WI38 (cell line): ENCODE data around the gene SPCS3.
"Not testable (repeated sequence)": the region's sequence is repeated elsewhere in the genome, so short reads cannot be mapped to it uniquely, and the experiment has no call there.

ENCODE experiments used
- H3K4me3 ChIP-seq: 2 replicates; pipeline ENCODE4 v1.5.1; 2011; ENCODE audit warnings: low read depth, mild to moderate bottlenecking, control low read depth, low read length
- TF ChIP-seq, protein P1 (sequence below): IDR thresholded peaks from 2 replicates; pipeline ENCODE4 v1.5.1; 2012; ENCODE audit warnings: low read depth, mild to moderate bottlenecking, control low read depth, low read length

Gene SPCS3

DNA sequence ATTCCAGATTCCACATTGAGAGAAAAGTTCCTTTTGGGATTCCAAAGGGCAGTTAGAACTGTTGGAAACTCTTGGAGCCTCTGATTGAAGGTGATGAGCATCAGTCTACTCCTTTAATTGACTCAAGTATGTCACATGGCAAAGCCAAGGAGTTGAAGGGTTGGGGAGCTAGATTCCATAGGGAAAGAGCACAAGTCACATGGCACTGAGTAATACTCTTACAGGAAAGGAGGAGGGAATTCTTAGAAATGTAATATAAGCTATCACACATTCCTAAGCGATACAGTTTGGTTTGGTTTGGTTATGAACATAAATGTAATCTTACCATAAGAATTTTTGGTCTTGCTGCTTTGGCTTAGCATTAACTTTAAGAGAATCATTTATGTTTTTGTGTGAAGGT, 15.7 kb downstream of the SPCS3 start:
- H3K4me3 ChIP-seq, result no peak overlapping the region
- TF ChIP-seq, protein P1, sequence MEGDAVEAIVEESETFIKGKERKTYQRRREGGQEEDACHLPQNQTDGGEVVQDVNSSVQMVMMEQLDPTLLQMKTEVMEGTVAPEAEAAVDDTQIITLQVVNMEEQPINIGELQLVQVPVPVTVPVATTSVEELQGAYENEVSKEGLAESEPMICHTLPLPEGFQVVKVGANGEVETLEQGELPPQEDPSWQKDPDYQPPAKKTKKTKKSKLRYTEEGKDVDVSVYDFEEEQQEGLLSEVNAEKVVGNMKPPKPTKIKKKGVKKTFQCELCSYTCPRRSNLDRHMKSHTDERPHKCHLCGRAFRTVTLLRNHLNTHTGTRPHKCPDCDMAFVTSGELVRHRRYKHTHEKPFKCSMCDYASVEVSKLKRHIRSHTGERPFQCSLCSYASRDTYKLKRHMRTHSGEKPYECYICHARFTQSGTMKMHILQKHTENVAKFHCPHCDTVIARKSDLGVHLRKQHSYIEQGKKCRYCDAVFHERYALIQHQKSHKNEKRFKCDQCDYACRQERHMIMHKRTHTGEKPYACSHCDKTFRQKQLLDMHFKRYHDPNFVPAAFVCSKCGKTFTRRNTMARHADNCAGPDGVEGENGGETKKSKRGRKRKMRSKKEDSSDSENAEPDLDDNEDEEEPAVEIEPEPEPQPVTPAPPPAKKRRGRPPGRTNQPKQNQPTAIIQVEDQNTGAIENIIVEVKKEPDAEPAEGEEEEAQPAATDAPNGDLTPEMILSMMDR, result no peak

DNA sequence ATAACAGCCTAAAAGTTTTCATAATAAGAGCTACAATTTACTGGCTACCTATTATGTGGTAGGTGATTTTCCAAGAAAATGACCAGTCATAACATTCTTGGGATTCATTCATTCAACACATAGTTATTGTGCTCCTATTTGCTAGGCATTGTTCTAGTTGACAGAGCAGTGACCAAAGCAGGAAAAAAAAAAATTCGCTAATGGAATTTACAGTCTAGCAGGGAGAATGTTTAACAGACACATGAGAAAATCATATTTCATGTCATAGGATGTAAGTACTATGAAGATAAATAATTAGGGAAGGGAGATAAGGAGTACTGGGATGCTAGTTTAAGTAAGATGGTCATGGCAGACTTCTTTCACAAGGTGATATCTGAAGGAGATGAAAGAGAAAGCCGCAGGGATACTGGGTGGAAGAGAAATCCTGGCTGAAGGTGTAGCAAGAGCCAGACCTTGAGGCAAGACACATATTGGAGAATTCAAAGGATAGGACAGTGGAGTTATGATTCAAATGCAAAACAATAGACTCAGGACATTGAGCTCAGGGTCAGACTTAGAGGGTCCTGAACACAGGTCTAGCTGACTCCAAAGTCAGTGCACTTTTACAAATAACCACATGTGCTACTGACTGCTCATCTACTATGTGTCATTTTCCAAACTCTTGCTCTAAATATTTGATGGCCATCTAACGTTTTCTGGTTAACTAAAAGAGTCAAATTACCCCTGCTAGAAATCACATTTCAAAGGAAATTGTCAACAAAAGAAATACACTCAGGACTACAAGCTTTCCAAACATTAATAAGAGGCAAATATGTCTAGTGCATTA, 20.4 kb downstream of the SPCS3 start:
- TF ChIP-seq, protein P1, result no peak

DNA sequence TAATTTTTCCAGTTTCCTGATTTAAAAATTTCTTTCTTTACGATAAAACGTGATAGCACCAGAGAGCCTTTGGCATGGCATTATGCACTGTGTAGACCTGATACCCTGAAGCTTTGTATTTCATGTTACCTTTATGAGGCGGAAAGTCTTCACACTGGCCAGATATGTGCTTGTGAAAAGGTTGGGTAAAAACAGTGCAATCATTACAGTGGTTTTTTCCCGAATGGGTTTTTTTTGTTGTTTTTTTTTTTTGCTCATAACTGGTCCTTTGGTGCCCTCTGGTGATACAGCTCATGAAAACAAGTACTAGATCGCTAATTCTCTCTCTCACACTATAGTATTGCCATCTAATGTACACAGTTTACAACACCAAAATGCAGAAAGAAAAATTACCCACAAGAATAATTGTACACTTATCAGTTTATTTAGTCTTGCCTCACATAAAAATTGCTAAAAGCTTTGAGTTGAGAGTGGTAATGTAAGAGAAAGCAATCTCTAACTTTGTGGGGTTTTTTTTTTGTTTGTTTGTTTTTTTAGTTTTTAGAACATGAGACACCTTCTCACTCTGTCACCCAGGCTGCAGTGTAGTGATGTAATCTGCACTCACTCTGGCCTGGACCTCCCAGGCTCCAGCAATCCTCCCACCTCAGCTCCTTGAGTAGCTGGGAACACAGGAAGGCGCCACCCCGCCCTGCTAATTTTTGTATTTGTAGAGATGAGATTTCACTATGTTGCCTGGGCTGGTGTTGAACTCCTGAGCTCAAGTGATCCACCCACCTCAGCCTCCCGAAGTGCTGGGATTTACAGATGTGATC, 21.3 kb downstream of the SPCS3 start:
- H3K4me3 ChIP-seq, result no peak overlapping the region
- TF ChIP-seq, protein P1, result peak; percentile 39; the same call in 1 of the 2 replicates

More for the DNA sequence above, 20.4 kb downstream of the SPCS3 start:
- H3K4me3 ChIP-seq, result no peak overlapping the region

DNA sequence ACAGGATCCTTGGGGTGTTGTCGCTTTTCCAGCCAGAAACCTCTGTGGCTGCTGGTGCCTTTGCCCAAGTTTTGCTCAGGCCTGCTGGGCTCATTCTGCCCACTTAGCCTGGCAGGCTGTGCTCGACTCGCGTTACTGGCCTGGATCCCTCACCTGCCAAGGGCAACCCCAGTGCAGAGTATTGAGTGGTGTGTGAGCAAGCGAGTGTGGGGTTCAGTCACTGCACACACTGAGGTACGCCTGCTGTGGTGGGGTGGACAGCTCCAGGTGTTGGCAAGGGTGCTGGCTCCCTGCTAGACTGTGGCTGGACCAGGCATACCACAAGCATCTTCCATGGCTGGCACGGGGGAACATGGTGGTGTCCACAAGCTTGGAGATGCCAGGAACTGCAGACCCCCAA, 22.6 kb downstream of the SPCS3 start:
- TF ChIP-seq, protein P1, result no peak
- H3K4me3 ChIP-seq, result no peak overlapping the region

DNA sequence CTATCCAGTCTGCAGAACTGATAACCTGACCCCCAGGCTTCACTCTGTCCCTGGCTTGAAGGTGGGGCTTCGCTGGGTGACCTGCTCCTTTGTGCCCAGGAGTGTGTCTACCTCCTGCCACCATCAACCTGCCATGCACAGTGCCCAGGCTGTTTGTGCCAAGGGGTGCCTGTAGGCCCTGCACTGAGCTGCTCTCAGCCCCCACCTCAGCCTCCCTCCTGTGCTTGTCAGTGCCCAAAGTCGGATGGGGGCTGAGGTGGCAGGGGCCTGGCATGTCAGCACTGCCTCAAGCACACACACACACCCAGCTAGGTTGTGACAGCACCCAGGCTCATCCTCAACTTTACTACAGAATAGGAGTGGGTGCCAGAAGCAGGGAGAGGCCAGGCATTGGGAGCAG, 23.5 kb downstream of the SPCS3 start:
- TF ChIP-seq, protein P1, result no peak
- no peak overlapping the region for H3K4me3 ChIP-seq

DNA sequence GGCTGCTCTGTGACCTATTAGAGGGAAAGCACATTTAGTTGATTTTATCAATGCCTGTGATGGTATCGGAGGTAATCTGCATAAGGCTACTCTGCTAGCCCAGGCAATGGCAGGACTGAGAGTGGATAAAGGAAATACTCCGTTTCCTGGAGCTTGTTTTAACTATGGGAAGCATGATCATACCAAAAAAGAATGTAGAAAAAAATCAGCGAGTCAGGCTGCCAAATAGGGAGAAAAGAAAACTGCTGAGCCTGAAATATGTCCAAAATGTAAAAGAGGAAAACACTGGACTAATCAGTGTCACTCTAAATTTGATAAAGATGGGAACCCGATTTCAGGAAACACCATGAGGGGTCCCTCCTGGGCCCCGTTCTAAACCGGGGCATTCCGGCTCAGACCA, 25.6 kb downstream of the SPCS3 start:
- H3K4me3 ChIP-seq, result not testable (repeated sequence)

DNA sequence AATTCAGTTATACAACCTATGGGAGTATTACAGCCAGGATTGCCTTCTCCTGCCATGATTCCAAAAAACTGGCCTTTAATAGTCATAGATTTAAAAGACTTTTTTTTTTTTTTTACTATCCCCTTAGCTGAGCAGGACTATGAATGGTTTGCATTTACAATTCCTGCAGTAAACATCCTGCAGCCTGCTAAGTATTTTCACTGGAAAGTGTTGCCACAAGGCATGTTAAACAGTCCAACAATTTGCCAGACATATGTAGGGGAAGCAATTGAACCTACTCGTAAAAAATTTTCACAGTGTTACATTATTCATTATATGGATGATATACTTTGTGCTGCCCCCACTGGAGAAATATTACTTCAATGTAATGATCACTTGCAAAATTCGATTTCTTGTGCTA, 27.1 kb downstream of the SPCS3 start:
- H3K4me3 ChIP-seq, result not testable (repeated sequence)

DNA sequence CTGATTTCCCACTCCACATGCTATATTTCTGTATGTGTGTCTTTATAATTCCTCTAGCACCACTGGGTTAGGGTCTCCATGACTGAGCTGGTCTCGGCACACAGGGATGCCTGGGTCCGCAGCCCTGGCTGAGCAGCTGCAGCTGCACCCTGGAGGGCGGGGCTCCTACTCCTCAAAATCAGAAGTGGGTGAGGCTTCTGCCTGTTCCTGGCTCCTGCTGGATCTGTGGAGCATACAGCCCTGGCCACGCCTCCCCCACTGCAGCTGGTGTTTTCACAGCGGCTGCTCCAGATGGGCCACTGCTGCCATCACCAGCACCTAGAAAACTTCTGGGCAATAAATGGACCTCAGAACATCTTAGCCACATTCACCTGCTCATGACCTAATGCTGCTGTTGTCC, 30.9 kb downstream of the SPCS3 start:
- H3K4me3 ChIP-seq, result no peak overlapping the region
- TF ChIP-seq, protein P1, result no peak
